HCT116 (cell line): Measurements from ENCODE around the gene GSK3A. TPM values are rescaled to one million over a fixed set of nuclear protein-coding genes. Genes with fewer than 3 reads are reported as not detected.
A peak's percentile ranks its signal among the peaks of the same experiment; 100 is the strongest.

Source experiments
- ATAC-seq: fragments of 200-7000 bp; cut with Tn5 transposase; 2 replicates; pipeline ENCODE4 v1.9.1; 2020; ENCODE audit warnings: mild to moderate bottlenecking, moderate library complexity
- BruUV-seq: library from RNA; stranded (reverse); fragments of 400-500 nt; replicated peaks from 2 replicates; lab custom pipeline; 2021; lab: Mats Ljungman, UMichigan
- CTCF ChIA-PET: fragments of 300-600 bp; sonication (Branson Sonifier 250); formaldehyde crosslinking; loops from one replicate; lab custom pipeline; 2021; ENCODE audit warnings: antibody characterized with exemption; lab: Charles Lee
- POLR2A ChIA-PET: fragments of 300-600, 350-600 bp; sonication (Branson Sonifier 250); formaldehyde crosslinking; loops from one replicate; lab custom pipeline; 2021; ENCODE audit warnings: antibody characterized with exemption; lab: Charles Lee
- RAD21 ChIA-PET, 2 experiments: fragments of 300-600 bp; sonication (Branson Sonifier 250); formaldehyde crosslinking; loops; one replicate each; lab custom pipeline; 2023; ENCODE audit warnings: low total read pairs in 2 of 2; ENCODE audit not compliant: uncharacterized antibody in 2 of 2, unreplicated experiment in 2 of 2, low non-redundant PET in 1 of 2; lab: Charles Lee
- DNase-seq: peaks from one replicate; pipeline ENCODE4 v3.0.0-alpha.2; 2010; ENCODE audit warnings: low read depth, low spot score
- H2AFZ ChIP-seq: fragments of 200-600 bp; shearing (Covaris generic), sonication (generic); 2 replicates; pipeline ENCODE4 v1.6.1; 2017; ENCODE audit warnings: low read depth, mixed run types, mixed read lengths, antibody characterized with exemption, low read length; ENCODE audit not compliant: poor library complexity, severe bottlenecking
- H3K27ac ChIP-seq: 2 replicates; pipeline ENCODE4 v1.5.1; 2012; ENCODE audit warnings: low read depth, low read length
- H3K27me3 ChIP-seq: fragments of 200-600 bp; sonication (generic); 2 replicates; pipeline ENCODE4 v1.6.1; 2016; ENCODE audit warnings: mixed run types, low read length, mixed read lengths; ENCODE audit not compliant: insufficient read depth
- H3K36me3 ChIP-seq, 2 experiments: fragments of 200-500 bp in 1 of 2; fragments of 200-600 bp in 1 of 2; sonication (Bioruptor generic) in 1 of 2; sonication (generic) in 1 of 2; 2 replicates each; pipeline versions ENCODE4 v1.5.1 to v1.6.1; 2014 to 2016; ENCODE audit warnings: low read length in 2 of 2, inconsistent platforms in 1 of 2, mixed read lengths in 1 of 2, mixed run types in 1 of 2; ENCODE audit not compliant: insufficient read depth in 2 of 2, control insufficient read depth in 1 of 2
- H3K4me1 ChIP-seq, 2 experiments: fragments of 200-600 bp in 1 of 2; sonication (generic) in 1 of 2; 2 replicates each; pipeline versions ENCODE4 v1.5.1 to v1.6.1; 2012 to 2017; ENCODE audit warnings: low read length in 2 of 2, inconsistent platforms in 1 of 2, mild to moderate bottlenecking in 1 of 2, mixed read lengths in 1 of 2, mixed run types in 1 of 2, moderate library complexity in 1 of 2; ENCODE audit not compliant: insufficient read depth in 2 of 2, control insufficient read depth in 1 of 2
- H3K4me2 ChIP-seq: fragments of 200-600 bp; sonication (generic); 2 replicates; pipeline ENCODE4 v1.6.1; 2017; ENCODE audit warnings: mixed run types, low read length, mixed read lengths
- H3K4me3 ChIP-seq, 2 experiments: fragments of 200-600 bp in 1 of 2; sonication (generic) in 1 of 2; replicated peaks in 1 of 2; 2 replicates each; pipeline ENCODE4 v1.5.1; 2011 to 2016; ENCODE audit warnings: low read length in 2 of 2, control low read depth in 1 of 2, low read depth in 1 of 2, mild to moderate bottlenecking in 1 of 2, mixed read lengths in 1 of 2, mixed run types in 1 of 2
- H3K79me2 ChIP-seq: fragments of 200-600 bp; sonication (generic); 2 replicates; pipeline ENCODE4 v1.6.1; 2017; ENCODE audit warnings: mild to moderate bottlenecking, mixed run types, low read length, moderate library complexity, mixed read lengths; ENCODE audit not compliant: insufficient read depth
- H3K9ac ChIP-seq: fragments of 200-600 bp; sonication (generic); 2 replicates; pipeline ENCODE4 v1.6.1; 2016; ENCODE audit warnings: low read length, mixed read lengths
- H3K9me2 ChIP-seq: fragments of 200-600 bp; sonication (generic), shearing (Covaris generic); 2 replicates; pipeline ENCODE4 v1.6.1; 2017; ENCODE audit warnings: mixed run types, mild to moderate bottlenecking, moderate library complexity; ENCODE audit not compliant: insufficient read depth
- H3K9me3 ChIP-seq, 2 experiments: fragments of 200-500 bp in 1 of 2; fragments of 200-600 bp in 1 of 2; sonication (Bioruptor generic) in 1 of 2; sonication (generic) in 1 of 2; 2 replicates each; pipeline ENCODE4 v1.6.1; 2014 to 2017; ENCODE audit warnings: low read length in 2 of 2, mixed read lengths in 2 of 2, inconsistent platforms in 1 of 2, low read depth in 1 of 2, mild to moderate bottlenecking in 1 of 2, mixed run types in 1 of 2, moderate library complexity in 1 of 2; ENCODE audit not compliant: control insufficient read depth in 1 of 2, insufficient read depth in 1 of 2
- H4K20me1 ChIP-seq: fragments of 200-600 bp; sonication (generic), shearing (Covaris generic); 2 replicates; pipeline ENCODE4 v1.6.1; 2017; ENCODE audit warnings: mixed run types, mild to moderate bottlenecking, moderate library complexity; ENCODE audit not compliant: insufficient read depth
- ATF3 ChIP-seq: IDR thresholded peaks from 2 replicates; pipeline ENCODE4 v1.6.1; 2012
- CBX3 ChIP-seq: IDR thresholded peaks from 2 replicates; pipeline ENCODE4 v1.6.1; 2012; ENCODE audit warnings: low read depth
- CEBPB ChIP-seq: IDR thresholded peaks from 2 replicates; pipeline ENCODE4 v1.6.1; 2012; ENCODE audit warnings: low read depth
- CTCF ChIP-seq, 3 experiments: fragments of 200-600 bp in 1 of 3; sonication (generic) in 1 of 3; IDR thresholded peaks in 2 of 3; conservative IDR thresholded peaks in 1 of 3; 2 replicates each; pipeline ENCODE4 v1.5.1; 2012 to 2017; ENCODE audit warnings: low read depth in 2 of 3, low read length in 2 of 3, antibody characterized with exemption in 1 of 3, borderline replicate concordance in 1 of 3, control low read depth in 1 of 3, mild to moderate bottlenecking in 1 of 3, mixed read lengths in 1 of 3, mixed run types in 1 of 3, moderate library complexity in 1 of 3; ENCODE audit not compliant: insufficient read depth in 1 of 3
- EGR1 ChIP-seq: IDR thresholded peaks from 2 replicates; pipeline ENCODE4 v1.6.1; 2012; ENCODE audit warnings: low read depth
- ELF1 ChIP-seq: IDR thresholded peaks from 2 replicates; pipeline ENCODE4 v1.6.1; 2012; ENCODE audit warnings: low read depth, borderline replicate concordance
- EZH2 ChIP-seq: fragments of 200-600 bp; sonication (generic); IDR thresholded peaks from 2 replicates; pipeline ENCODE4 v1.6.1; 2017; ENCODE audit warnings: antibody characterized with exemption, mixed run types
- EZH2phosphoT487 ChIP-seq: fragments of 200-600 bp; IDR thresholded peaks from 2 replicates; pipeline ENCODE4 v1.6.1; 2018; ENCODE audit warnings: antibody characterized with exemption, borderline replicate concordance
- FOSL1 ChIP-seq: IDR thresholded peaks from 2 replicates; pipeline ENCODE4 v1.6.1; 2012; ENCODE audit warnings: low read depth
- JUND ChIP-seq: IDR thresholded peaks from 2 replicates; pipeline ENCODE4 v1.6.1; 2012
- MAX ChIP-seq: IDR thresholded peaks from 2 replicates; pipeline ENCODE4 v1.6.1; 2012
- POLR2A ChIP-seq: IDR thresholded peaks from 2 replicates; pipeline ENCODE4 v1.7.0; 2011; ENCODE audit warnings: borderline replicate concordance; ENCODE audit not compliant: insufficient read depth, insufficient read length; ENCODE audit errors: extremely low read depth
- POLR2AphosphoS5 ChIP-seq: IDR thresholded peaks from 2 replicates; pipeline ENCODE4 v1.6.1; 2011; ENCODE audit warnings: mild to moderate bottlenecking, low read depth, low read length, moderate library complexity
- RAD21 ChIP-seq: IDR thresholded peaks from 2 replicates; pipeline ENCODE4 v1.6.1; 2012; ENCODE audit warnings: low read depth, mild to moderate bottlenecking
- SIN3A ChIP-seq: IDR thresholded peaks from 2 replicates; pipeline ENCODE4 v1.6.1; 2012; ENCODE audit warnings: low read depth
- SP1 ChIP-seq: IDR thresholded peaks from 2 replicates; pipeline ENCODE4 v1.6.1; 2012; ENCODE audit warnings: low read depth
- SRF ChIP-seq: IDR thresholded peaks from 2 replicates; pipeline ENCODE4 v1.6.1; 2012; ENCODE audit warnings: low read depth
- TCF7L2 ChIP-seq: IDR thresholded peaks from 2 replicates; pipeline ENCODE4 v1.7.0; 2011; ENCODE audit warnings: borderline replicate concordance, inconsistent platforms; ENCODE audit not compliant: insufficient read depth, insufficient read length; ENCODE audit errors: extremely low read depth
- YY1 ChIP-seq: IDR thresholded peaks from 2 replicates; pipeline ENCODE4 v1.6.1; 2011; ENCODE audit warnings: low read length, low read depth, moderate library complexity, mild to moderate bottlenecking; ENCODE audit not compliant: insufficient replicate concordance; ENCODE audit errors: extremely low read depth
- ZBTB33 ChIP-seq: IDR thresholded peaks from 2 replicates; pipeline ENCODE4 v1.6.1; 2011; ENCODE audit warnings: mild to moderate bottlenecking, low read length, moderate library complexity; ENCODE audit not compliant: insufficient replicate concordance; ENCODE audit errors: extremely low read depth
- ZFX ChIP-seq: fragments of 450-650 bp; IDR thresholded peaks from 2 replicates; pipeline ENCODE4 v1.6.1; 2017
- ZNF274 ChIP-seq: fragments of 200-500 bp; sonication (Bioruptor generic); IDR thresholded peaks from 2 replicates; pipeline ENCODE4 v1.6.1; 2014; ENCODE audit warnings: mild to moderate bottlenecking, low read depth, low read length, inconsistent platforms
- intact Hi-C: fragments of 100-400 bp; cut with micrococcal nuclease; formaldehyde crosslinking; loops from 2 replicates; pipeline ENCODE4 v1.10.0; 2022
- total RNA-seq: library from RNA; stranded (reverse); gene quantifications from one replicate; pipeline ENCODE4 v1.2.1, GENCODE V29; 2021; ENCODE audit not compliant: unreplicated experiment

Gene GSK3A
- total RNA-seq, 1 experiment from 2014 or later = 57.2 TPM

GRCh38 chr19:42244347-42245220 lies 2.2 kb upstream of the GSK3A start:
- peak overlapping the region; percentile 84 for H3K4me2 ChIP-seq
- peaks cover 0 to 11% of the 10 kb centered on the region in 2 experiments; a peak in 2 of 4 replicates for H3K36me3 ChIP-seq
- no peaks in the 10 kb centered on the region for H3K9me2 ChIP-seq
- no peak overlapping the region for H2AFZ ChIP-seq
- H3K9ac ChIP-seq = peak overlapping the region; percentile 79
- ChIA-PET POLR2A (interaction anchor here (0.9 to 2.4 kb wide), 3 partner anchors 35 to 57 kb away, joined by 3 to 19 read pairs (median 7); partner anchors contain the start of genes PAFAH1B3 and PRR19), RAD21 (interaction anchor here (0.5 to 1.0 kb wide), 2 partner anchors 35 to 39 kb away, joined by 4 to 5 read pairs; no protein-coding TSS in a partner anchor), CTCF (interaction anchor here (0.6 to 3.8 kb wide), 9 partner anchors 14 to 210 kb away, joined by 3 to 63 read pairs (median 4); no protein-coding TSS in a partner anchor)
- DNase-seq = peak; percentile 93
- H3K9me3 ChIP-seq = no peaks in the 10 kb centered on the region
- no peaks in the 10 kb centered on the region; the same call in 1 of the 2 replicates for H4K20me1 ChIP-seq
- ATAC-seq = peak; percentile 40
- H3K27ac ChIP-seq = peak overlapping the region; percentile 78
- H3K4me3 ChIP-seq = peak overlapping the region; percentile 69 to 93
- peaks cover 34% of the 10 kb centered on the region for H3K79me2 ChIP-seq
- intact Hi-C loops = loop anchor here (1.0 to 5.0 kb wide), 2 partner anchors 136 to 153 kb away; no protein-coding TSS in a partner anchor
- H3K27me3 ChIP-seq = no peaks in the 10 kb centered on the region
- peaks cover 13 to 45% of the 10 kb centered on the region in 2 experiments for H3K4me1 ChIP-seq
- TF ChIP-seq ZFX = no peak
- no peak for TF ChIP-seq JUND
- peak; percentile 51 to 82 (median 65) for TF ChIP-seq CTCF (IDR thresholded peaks at IDR 0.05 in 2 of 3, conservative IDR thresholded peaks at IDR 0.05 in 1 of 3; ENCODE audit: borderline replicate concordance in 1 of 3, insufficient read depth in 1 of 3, low read depth in 2 of 3, low read length in 2 of 3)
- peak; percentile 34; the same call in 1 of the 2 replicates for TF ChIP-seq EGR1
- TF ChIP-seq ZBTB33 = peak; percentile 86
- peak; percentile 63 for TF ChIP-seq POLR2A
- TF ChIP-seq EZH2 = no peak
- TF ChIP-seq YY1 = peak; percentile 26
- no peak for TF ChIP-seq ATF3
- no peak for TF ChIP-seq CBX3
- TF ChIP-seq TCF7L2 = peak; percentile 84
- TF ChIP-seq MAX = peak; percentile 77
- TF ChIP-seq ZNF274 = no peak
- TF ChIP-seq RAD21 = peak; percentile 57
- TF ChIP-seq POLR2AphosphoS5 = peak; percentile 32; the same call in 1 of the 2 replicates
- TF ChIP-seq ELF1 = no peak; the same call in 1 of the 2 replicates
- TF ChIP-seq CEBPB = no peak
- TF ChIP-seq EZH2phosphoT487 = no peak
- no peak; the same call in 1 of the 2 replicates for TF ChIP-seq SIN3A
- peak; percentile 14; the same call in 1 of the 2 replicates for TF ChIP-seq SP1
- TF ChIP-seq SRF = no peak
- no peak for TF ChIP-seq FOSL1
- BruUV-seq = no TSS peak
